GM21367 (cell line): Measurements from ENCODE around the gene MYL9.
"Not testable (repeated sequence)": the region's sequence is repeated elsewhere in the genome, so short reads cannot be mapped to it uniquely, and the experiment has no call there.

Experiments
- ATAC-seq: cut with Tn5 transposase; IDR thresholded peaks from one replicate; pipeline ENCODE4 v1.9.1; 2021; ENCODE audit not compliant: unreplicated experiment

The MYL9 gene

GRCh38 chr20:36548704-36549627, 7.6 kb downstream of the MYL9 start:
- no peak for ATAC-seq

- ATAC-seq, result no peak
Observed at GRCh38 chr20:36549628-36549941, 8.3 kb downstream of the MYL9 start.

GRCh38 chr20:36549942-36550789, 8.8 kb downstream of the MYL9 start:
- ATAC-seq, result no peak

- ATAC-seq, result no peak
Observed at GRCh38 chr20:36550790-36551299, 9.5 kb downstream of the MYL9 start.

GRCh38 chr20:36555248-36555647, 13.9 kb downstream of the MYL9 start:
- no peak for ATAC-seq

- no peak for ATAC-seq
Observed at GRCh38 chr20:36562724-36563123, 21.4 kb downstream of the MYL9 start.

GRCh38 chr20:36563374-36563773, 22.1 kb downstream of the MYL9 start:
- no peak for ATAC-seq

- not testable (repeated sequence) for ATAC-seq
Observed at GRCh38 chr20:36564078-36564725, 22.9 kb downstream of the MYL9 start.

- not testable (repeated sequence) for ATAC-seq
Observed at GRCh38 chr20:36564726-36565121, 23.4 kb downstream of the MYL9 start.

GRCh38 chr20:36565520-36565919, 24.2 kb downstream of the MYL9 start:
- ATAC-seq, result no peak

- ATAC-seq, result no peak
Observed at GRCh38 chr20:36569847-36570429, 28.6 kb downstream of the MYL9 start.

- no peak for ATAC-seq
Observed at GRCh38 chr20:36571564-36572504, 30.5 kb downstream of the MYL9 start.

- no peak for ATAC-seq
Observed at GRCh38 chr20:36572701-36573102, 31.4 kb downstream of the MYL9 start.

GRCh38 chr20:36573103-36573797, 31.9 kb downstream of the MYL9 start, which contains the start of gene TGIF2:
TGIF2 (plus strand) TSS chr20:36573597; CDS start chr20:36578775, 5,178 bp downstream.
- peak; percentile 50 for ATAC-seq

GRCh38 chr20:36573798-36574365, 32.6 kb downstream of the MYL9 start:
- ATAC-seq, result no peak

- ATAC-seq, result no peak
Observed at GRCh38 chr20:36574366-36575135, 33.2 kb downstream of the MYL9 start.

GRCh38 chr20:36576081-36576445, 34.7 kb downstream of the MYL9 start:
- ATAC-seq, result no peak
